ENCODE results near the gene ADGRA1. TPM values are rescaled to one million over a fixed set of nuclear protein-coding genes. Genes with fewer than 3 reads are reported as not detected.
A peak's percentile ranks its signal among the peaks of the same experiment; 100 is the strongest.

ADGRA1 gene
- total and polyA plus RNA-seq, 5 donors = 0.02 to 0.14 TPM; not detected in 3

DNA sequence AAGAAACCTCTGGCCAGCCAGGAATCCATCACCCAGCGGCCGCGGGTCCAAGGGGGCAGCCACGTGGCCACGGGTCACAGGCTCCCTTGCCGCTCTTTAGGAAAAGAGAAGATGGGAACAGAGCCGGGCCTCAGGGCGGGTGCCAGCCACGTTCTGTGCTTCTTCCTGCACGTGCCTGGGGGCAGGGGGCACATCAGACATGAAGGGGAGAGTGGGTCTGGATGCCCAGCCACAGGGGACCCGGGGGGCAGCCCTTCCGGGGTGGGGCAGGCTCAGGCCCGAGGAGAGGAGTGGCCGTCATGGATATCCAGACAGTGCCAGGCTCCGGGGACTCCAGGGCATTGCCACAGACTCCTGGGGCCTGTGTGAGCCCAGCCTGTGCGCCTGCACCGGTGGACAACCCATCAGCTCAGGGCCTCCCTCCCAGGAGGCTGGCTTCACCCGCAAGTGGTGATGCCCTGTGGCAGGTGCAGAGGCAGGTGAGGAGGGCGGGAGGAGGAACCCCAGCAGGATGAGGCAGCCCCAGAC is 31.0 kb upstream of the ADGRA1 start:
- WGBS = 79% methylated on average over 19 of the region's 19 CpGs

DNA sequence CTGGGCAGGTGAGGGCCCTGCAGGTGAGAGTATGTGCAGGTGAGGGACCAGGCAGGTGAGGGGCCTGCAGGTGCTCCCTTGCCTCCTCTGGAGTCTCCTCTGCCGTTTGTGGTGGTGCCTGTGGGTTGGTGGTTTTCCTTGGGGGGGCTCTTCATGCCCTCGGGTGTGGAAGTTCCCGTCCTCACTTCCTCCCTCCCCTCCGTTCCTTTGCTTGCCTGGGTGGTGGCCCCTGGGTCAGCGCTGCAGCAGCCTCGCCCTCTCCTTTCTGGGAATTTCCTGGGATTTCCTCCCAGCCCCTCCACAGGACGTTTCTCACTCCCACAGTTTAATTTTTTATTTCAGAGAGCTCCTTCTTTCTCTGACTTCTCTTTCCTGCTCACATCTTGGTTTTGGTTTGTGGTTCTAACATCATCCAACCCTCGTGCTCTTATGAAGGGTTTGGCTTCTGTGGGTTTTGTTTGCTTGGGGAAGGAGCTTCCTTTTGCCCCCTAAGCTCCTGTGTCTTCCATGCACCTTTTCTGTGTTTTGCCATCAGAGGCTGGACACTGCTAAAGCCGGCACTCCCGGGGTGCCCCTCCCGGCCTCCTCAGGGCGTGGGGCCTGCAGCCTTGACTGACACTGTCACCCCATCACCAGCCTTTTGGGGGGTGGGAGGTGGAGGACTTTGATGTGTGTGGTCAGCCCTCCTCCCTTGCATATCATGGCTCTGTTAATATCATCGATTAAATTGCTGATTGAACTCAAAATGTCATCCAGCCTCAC is 29.2 kb upstream of the ADGRA1 start:
- H3K4me1 ChIP-seq (ENCODE audit: control insufficient read depth, insufficient read depth, low read length) = no peaks in the 10 kb centered on the region
- H3K27me3 ChIP-seq (ENCODE audit: control insufficient read depth, insufficient read depth) = no peaks in the 10 kb centered on the region
- intact Hi-C loops (cut with DNase I) = no loop called here
- ATAC-seq (no peak), DNase-seq (no peak)
- no peaks in the 10 kb centered on the region for H3K9me3 ChIP-seq (ENCODE audit: control insufficient read depth, low read length)
- H3K27ac ChIP-seq (ENCODE audit: low read length) = no peak overlapping the region
- 43% methylated on average over 13 of the region's 13 CpGs for WGBS
- no peak overlapping the region for H3K4me3 ChIP-seq (ENCODE audit: low read length)

More for the DNA sequence above, 31.0 kb upstream of the ADGRA1 start:
- H3K27ac ChIP-seq (ENCODE audit: low read length) = no peak overlapping the region
- H3K27me3 ChIP-seq (ENCODE audit: control insufficient read depth, insufficient read depth) = no peaks in the 10 kb centered on the region
- H3K9me3 ChIP-seq (ENCODE audit: control insufficient read depth, low read length) = no peaks in the 10 kb centered on the region
- no peaks in the 10 kb centered on the region for H3K4me1 ChIP-seq (ENCODE audit: control insufficient read depth, insufficient read depth, low read length)
- H3K4me3 ChIP-seq (ENCODE audit: low read length) = no peak overlapping the region
- ATAC-seq = no peak
- intact Hi-C loops (cut with DNase I) = no loop called here
- DNase-seq = peak in 1 of 3 donors; percentile 29

DNA sequence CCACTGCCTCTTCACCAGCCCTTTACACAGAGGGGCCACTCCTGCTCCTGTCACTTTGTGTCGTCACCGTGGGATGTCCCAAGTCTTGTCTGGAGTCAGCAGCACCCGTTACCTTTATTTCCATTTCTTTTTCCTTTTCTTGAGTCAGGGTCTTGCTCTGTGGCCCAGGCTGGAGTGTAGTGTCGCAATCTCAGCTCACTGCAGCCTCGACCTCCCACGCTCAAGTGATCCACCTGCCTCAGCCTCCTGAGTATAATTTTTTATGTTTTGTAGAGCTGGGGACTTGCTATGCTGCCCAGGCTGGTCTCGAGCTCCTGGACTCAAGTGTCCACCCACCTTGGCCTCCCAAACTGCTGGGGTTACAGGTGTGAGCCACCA is 28.6 kb upstream of the ADGRA1 start:
- WGBS = 79% methylated on average over 7 of the region's 7 CpGs
- intact Hi-C loops (cut with DNase I) = no loop called here
- ATAC-seq (no peak), DNase-seq (peak in 1 of 3 donors; percentile 10)
- Histone ChIP-seq H3K27ac (ENCODE audit: low read length) (no peak overlapping the region), H3K4me1 (ENCODE audit: control insufficient read depth, insufficient read depth, low read length) (no peaks in the 10 kb centered on the region), H3K27me3 (ENCODE audit: control insufficient read depth, insufficient read depth) (no peaks in the 10 kb centered on the region), H3K9me3 (ENCODE audit: control insufficient read depth, low read length) (no peaks in the 10 kb centered on the region), H3K4me3 (ENCODE audit: low read length) (no peak overlapping the region)

- Histone ChIP-seq H3K4me1 (ENCODE audit: control insufficient read depth, insufficient read depth, low read length) (no peaks in the 10 kb centered on the region), H3K9me3 (ENCODE audit: control insufficient read depth, low read length) (no peaks in the 10 kb centered on the region), H3K27ac (ENCODE audit: low read length) (no peak overlapping the region), H3K27me3 (ENCODE audit: control insufficient read depth, insufficient read depth) (no peaks in the 10 kb centered on the region), H3K4me3 (ENCODE audit: low read length) (no peak overlapping the region)
- ATAC-seq (no peak), DNase-seq (peak in 1 of 3 donors; percentile 16)
- intact Hi-C loops (cut with DNase I) = no loop called here
- WGBS = 72% methylated on average over 9 of the region's 9 CpGs
Observed at GRCh38 chr10:133059571-133059970, 28.2 kb upstream of the ADGRA1 start.

DNA sequence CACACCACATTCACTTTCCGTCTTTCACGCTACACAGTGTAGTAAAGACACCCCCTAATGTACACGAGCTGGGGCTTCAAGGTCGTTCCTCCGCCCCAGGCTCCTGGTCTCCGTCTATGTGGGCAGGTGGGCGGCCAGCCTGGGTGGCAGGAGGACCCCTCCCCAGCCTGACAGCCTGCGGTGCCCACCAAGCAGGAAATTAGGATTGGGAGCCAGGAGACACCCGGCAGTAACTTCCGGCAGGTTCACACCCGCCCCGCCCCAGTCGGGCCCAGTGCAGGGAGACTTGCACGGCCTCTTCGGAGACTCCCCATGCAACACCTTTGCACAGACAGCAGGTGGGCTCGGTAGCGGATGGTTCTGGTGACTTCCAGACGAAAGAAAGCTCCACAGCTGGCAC is 27.7 kb upstream of the ADGRA1 start:
- no peaks in the 10 kb centered on the region for H3K27me3 ChIP-seq (ENCODE audit: control insufficient read depth, insufficient read depth)
- H3K9me3 ChIP-seq (ENCODE audit: control insufficient read depth, low read length) = no peaks in the 10 kb centered on the region
- DNase-seq (peak in 1 of 3 donors; percentile 35), ATAC-seq (no peak)
- H3K4me1 ChIP-seq (ENCODE audit: control insufficient read depth, insufficient read depth, low read length) = no peaks in the 10 kb centered on the region
- no peak overlapping the region for H3K4me3 ChIP-seq (ENCODE audit: low read length)
- intact Hi-C loops (cut with DNase I) = no loop called here
- 73% methylated on average over 18 of the region's 18 CpGs for WGBS
- no peak overlapping the region for H3K27ac ChIP-seq (ENCODE audit: low read length)

- peak in 1 of 3 donors; percentile 38 for DNase-seq
Observed at GRCh38 chr10:133060466-133060865, 27.3 kb upstream of the ADGRA1 start.

GRCh38 chr10:133060881-133061280 is 26.8 kb upstream of the ADGRA1 start:
- Histone ChIP-seq H3K27me3 (ENCODE audit: control insufficient read depth, insufficient read depth) (no peaks in the 10 kb centered on the region), H3K27ac (ENCODE audit: low read length) (no peak overlapping the region), H3K9me3 (ENCODE audit: control insufficient read depth, low read length) (no peaks in the 10 kb centered on the region), H3K4me1 (ENCODE audit: control insufficient read depth, insufficient read depth, low read length) (no peaks in the 10 kb centered on the region), H3K4me3 (ENCODE audit: low read length) (no peak overlapping the region)
- DNase-seq (peak in 1 of 3 donors; percentile 18), ATAC-seq (no peak)
- intact Hi-C loops (cut with DNase I) = no loop called here
- 83% methylated on average over 12 of the region's 12 CpGs for WGBS

More at GRCh38 chr10:133060466-133060865, 27.3 kb upstream of the ADGRA1 start:
- intact Hi-C loops (cut with DNase I) = no loop called here
- WGBS = 77% methylated on average over 17 of the region's 17 CpGs
- ATAC-seq = no peak
- Histone ChIP-seq H3K27ac (ENCODE audit: low read length) (no peak overlapping the region), H3K27me3 (ENCODE audit: control insufficient read depth, insufficient read depth) (no peaks in the 10 kb centered on the region), H3K4me3 (ENCODE audit: low read length) (no peak overlapping the region), H3K9me3 (ENCODE audit: control insufficient read depth, low read length) (no peaks in the 10 kb centered on the region), H3K4me1 (ENCODE audit: control insufficient read depth, insufficient read depth, low read length) (no peaks in the 10 kb centered on the region)

- intact Hi-C loops (cut with DNase I) = no loop called here
- Histone ChIP-seq H3K4me3 (ENCODE audit: low read length) (no peak overlapping the region), H3K9me3 (ENCODE audit: control insufficient read depth, low read length) (no peaks in the 10 kb centered on the region), H3K4me1 (ENCODE audit: control insufficient read depth, insufficient read depth, low read length) (no peaks in the 10 kb centered on the region), H3K27ac (ENCODE audit: low read length) (no peak overlapping the region), H3K27me3 (ENCODE audit: control insufficient read depth, insufficient read depth) (no peaks in the 10 kb centered on the region)
- DNase-seq = peak in 1 of 3 donors; percentile 13
- no peak for ATAC-seq
- WGBS = 83% methylated on average over 23 of the region's 23 CpGs
Observed at GRCh38 chr10:133061296-133062038, 26.3 kb upstream of the ADGRA1 start.

GRCh38 chr10:133062085-133062484 is 25.6 kb upstream of the ADGRA1 start:
- intact Hi-C loops (cut with DNase I) = no loop called here
- Histone ChIP-seq H3K4me3 (ENCODE audit: low read length) (no peak overlapping the region), H3K27me3 (ENCODE audit: control insufficient read depth, insufficient read depth) (no peaks in the 10 kb centered on the region), H3K9me3 (ENCODE audit: control insufficient read depth, low read length) (no peaks in the 10 kb centered on the region), H3K27ac (ENCODE audit: low read length) (no peak overlapping the region), H3K4me1 (ENCODE audit: control insufficient read depth, insufficient read depth, low read length) (no peaks in the 10 kb centered on the region)
- ATAC-seq (no peak), DNase-seq (peak in 1 of 3 donors; percentile 17)
- WGBS = 90% methylated on average over 23 of the region's 23 CpGs

DNA sequence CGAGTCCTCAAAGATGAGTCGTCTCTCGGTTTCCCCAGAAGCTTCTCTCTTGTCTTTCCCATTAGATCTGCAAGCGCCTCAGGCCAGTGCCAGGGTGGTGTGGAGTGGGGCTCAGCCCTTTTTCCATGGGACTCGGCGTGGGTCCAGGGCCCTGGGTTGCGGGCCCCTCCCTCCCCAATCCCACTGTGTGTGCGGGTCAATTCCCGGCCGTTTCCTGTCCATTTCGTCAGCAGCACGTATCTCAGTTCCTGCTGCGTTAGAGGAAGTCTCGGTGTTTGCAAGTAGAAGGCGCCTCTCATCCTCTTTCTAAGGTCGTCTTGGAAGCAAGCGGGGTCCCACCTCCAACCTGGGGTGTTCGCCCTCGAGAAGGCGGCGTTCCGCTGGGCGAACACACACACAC is 25.1 kb upstream of the ADGRA1 start:
- WGBS = 55% methylated on average over 23 of the region's 23 CpGs
- intact Hi-C loops (cut with DNase I) = no loop called here
- no peaks in the 10 kb centered on the region for H3K4me1 ChIP-seq (ENCODE audit: control insufficient read depth, insufficient read depth, low read length)
- DNase-seq = no peak
- no peak overlapping the region for H3K27ac ChIP-seq (ENCODE audit: low read length)
- no peak overlapping the region for H3K4me3 ChIP-seq (ENCODE audit: low read length)
- no peaks in the 10 kb centered on the region for H3K9me3 ChIP-seq (ENCODE audit: control insufficient read depth, low read length)
- no peaks in the 10 kb centered on the region for H3K27me3 ChIP-seq (ENCODE audit: control insufficient read depth, insufficient read depth)
- no peak for ATAC-seq

All from right cardiac atrium (tissue), 5 donors.